ENCODE measurements around the gene PLCL2.

GRCh38 chr3:16855497-16855896, 29.3 kb upstream of the PLCL2 start:
- TF ChIP-seq, protein P1, sequence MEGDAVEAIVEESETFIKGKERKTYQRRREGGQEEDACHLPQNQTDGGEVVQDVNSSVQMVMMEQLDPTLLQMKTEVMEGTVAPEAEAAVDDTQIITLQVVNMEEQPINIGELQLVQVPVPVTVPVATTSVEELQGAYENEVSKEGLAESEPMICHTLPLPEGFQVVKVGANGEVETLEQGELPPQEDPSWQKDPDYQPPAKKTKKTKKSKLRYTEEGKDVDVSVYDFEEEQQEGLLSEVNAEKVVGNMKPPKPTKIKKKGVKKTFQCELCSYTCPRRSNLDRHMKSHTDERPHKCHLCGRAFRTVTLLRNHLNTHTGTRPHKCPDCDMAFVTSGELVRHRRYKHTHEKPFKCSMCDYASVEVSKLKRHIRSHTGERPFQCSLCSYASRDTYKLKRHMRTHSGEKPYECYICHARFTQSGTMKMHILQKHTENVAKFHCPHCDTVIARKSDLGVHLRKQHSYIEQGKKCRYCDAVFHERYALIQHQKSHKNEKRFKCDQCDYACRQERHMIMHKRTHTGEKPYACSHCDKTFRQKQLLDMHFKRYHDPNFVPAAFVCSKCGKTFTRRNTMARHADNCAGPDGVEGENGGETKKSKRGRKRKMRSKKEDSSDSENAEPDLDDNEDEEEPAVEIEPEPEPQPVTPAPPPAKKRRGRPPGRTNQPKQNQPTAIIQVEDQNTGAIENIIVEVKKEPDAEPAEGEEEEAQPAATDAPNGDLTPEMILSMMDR (IDR thresholded peaks at IDR 0.05; ENCODE audit: insufficient read depth, low read length, poor library complexity, severe bottlenecking): no peak
- TF ChIP-seq EZH2phosphoT487 (conservative IDR thresholded peaks at IDR 0.05; ENCODE audit: low read length): no peak

Data from SU-DHL-6 (cell line).